Measurements from ENCODE around the gene CBX5. TPM values are rescaled to one million over a fixed set of nuclear protein-coding genes. Genes with fewer than 3 reads are reported as not detected.

Gene CBX5
- total RNA-seq, 4 donors from 2014 or later: 56.2 to 97.4 (median 87.1) TPM

DNA sequence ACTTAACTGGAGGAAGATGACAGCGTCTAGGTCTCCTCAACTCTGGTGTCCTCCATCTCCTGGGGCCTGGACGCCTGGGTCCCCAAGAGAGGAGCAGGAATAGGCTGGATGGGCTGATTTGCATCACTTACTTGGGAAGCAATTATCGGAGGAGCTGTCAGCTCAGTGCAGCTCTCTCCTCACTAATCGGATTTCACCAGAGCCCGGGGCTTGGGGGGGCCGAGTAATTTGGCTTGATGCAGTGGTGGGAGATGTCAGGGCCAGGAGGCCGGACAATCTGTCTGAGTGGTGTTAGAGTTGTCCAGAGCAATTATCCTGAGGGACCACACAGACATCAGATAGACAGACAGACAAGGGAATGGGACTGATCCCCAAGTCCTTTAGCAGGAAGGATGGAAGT is 86.5 kb downstream of the CBX5 start:
- no peaks in the 10 kb centered on the region for H3K36me3 ChIP-seq
- 37 to 49% methylated on average over 6 to 7 of the region's 7 CpGs for WGBS, 2 donors
- H3K27ac ChIP-seq: no peak overlapping the region
- no peak for DNase-seq
- intact Hi-C loops (cut with DNase I): no loop called here
- H3K4me1 ChIP-seq: peaks cover 0 to under 1% of the 10 kb centered on the region in 2 donors
- no peak overlapping the region for H3K4me3 ChIP-seq (replicated peaks in 1 of 3)
- no peaks in the 10 kb centered on the region for H3K27me3 ChIP-seq
- TF ChIP-seq POLR2A (IDR thresholded peaks at IDR 0.05): no peak
- TF ChIP-seq, protein P1, sequence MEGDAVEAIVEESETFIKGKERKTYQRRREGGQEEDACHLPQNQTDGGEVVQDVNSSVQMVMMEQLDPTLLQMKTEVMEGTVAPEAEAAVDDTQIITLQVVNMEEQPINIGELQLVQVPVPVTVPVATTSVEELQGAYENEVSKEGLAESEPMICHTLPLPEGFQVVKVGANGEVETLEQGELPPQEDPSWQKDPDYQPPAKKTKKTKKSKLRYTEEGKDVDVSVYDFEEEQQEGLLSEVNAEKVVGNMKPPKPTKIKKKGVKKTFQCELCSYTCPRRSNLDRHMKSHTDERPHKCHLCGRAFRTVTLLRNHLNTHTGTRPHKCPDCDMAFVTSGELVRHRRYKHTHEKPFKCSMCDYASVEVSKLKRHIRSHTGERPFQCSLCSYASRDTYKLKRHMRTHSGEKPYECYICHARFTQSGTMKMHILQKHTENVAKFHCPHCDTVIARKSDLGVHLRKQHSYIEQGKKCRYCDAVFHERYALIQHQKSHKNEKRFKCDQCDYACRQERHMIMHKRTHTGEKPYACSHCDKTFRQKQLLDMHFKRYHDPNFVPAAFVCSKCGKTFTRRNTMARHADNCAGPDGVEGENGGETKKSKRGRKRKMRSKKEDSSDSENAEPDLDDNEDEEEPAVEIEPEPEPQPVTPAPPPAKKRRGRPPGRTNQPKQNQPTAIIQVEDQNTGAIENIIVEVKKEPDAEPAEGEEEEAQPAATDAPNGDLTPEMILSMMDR (IDR thresholded peaks at IDR 0.05): no peak
- no peaks in the 10 kb centered on the region for H3K9me3 ChIP-seq

DNA sequence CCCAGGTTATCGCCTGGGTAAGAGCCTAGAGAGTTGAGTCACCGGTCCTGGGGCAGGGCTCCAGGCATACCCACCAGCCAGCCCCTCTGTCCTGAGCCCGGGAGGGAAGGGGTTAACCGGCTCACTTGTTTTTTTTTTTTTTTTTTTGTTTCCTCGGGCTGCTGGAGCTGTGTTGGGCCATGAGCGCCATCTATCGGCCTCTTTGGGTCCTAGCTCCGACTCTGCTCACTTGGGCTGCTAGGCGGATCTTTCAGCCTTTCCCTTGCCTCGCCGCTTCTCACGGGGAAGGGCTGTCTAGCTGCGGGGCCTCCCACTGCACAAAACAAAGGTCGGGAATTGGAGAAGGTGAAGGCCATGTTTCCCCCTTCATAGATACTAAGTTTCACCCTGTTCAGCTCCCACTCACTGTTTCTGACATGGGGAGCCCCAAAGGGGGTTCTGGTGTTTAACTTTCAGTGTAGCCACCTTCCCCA is 88.3 kb downstream of the CBX5 start:
- Histone ChIP-seq H3K4me1 (peaks cover 8 to 9% of the 10 kb centered on the region in 2 donors), H3K4me3 (replicated peaks in 1 of 3) (no peak overlapping the region), H3K9me3 (no peaks in the 10 kb centered on the region), H3K27ac (no peak overlapping the region), H3K27me3 (no peaks in the 10 kb centered on the region), H3K36me3 (no peaks in the 10 kb centered on the region)
- 1% methylated on average over 14 of the region's 14 CpGs for WGBS, 2 donors
- DNase-seq: peak; percentile 78 to 79
- TF ChIP-seq, protein P1 (IDR thresholded peaks at IDR 0.05): peak; percentile 48 to 91 (median 75)
- no peak for TF ChIP-seq POLR2A (IDR thresholded peaks at IDR 0.05)
- intact Hi-C loops (cut with DNase I): loop anchor here (2.0 kb wide), 1 partner anchor 159 kb away; the partner anchor contains the start of gene HOXC5

DNA sequence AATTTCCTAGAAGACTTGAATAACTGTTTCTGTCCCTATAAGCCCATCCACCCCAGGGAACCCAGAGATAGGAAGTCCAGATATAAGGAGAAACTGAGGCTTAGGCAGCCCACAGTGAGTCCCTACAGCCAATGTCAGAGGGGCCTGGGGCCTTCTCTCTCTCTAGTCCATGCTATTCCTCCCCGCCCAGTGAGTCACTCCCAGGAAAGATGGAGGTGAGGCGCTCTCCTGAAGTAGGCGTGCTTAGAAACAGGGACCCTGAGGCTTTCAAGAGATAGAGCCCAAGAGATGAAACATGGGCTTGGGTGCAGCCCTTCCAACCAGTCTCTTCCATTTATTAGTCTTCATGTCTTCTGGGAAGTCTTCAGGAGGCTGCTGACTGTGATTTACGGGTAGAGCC is 88.8 kb downstream of the CBX5 start:
- TF ChIP-seq, protein P1 (IDR thresholded peaks at IDR 0.05): no peak
- TF ChIP-seq POLR2A (IDR thresholded peaks at IDR 0.05): no peak

DNA sequence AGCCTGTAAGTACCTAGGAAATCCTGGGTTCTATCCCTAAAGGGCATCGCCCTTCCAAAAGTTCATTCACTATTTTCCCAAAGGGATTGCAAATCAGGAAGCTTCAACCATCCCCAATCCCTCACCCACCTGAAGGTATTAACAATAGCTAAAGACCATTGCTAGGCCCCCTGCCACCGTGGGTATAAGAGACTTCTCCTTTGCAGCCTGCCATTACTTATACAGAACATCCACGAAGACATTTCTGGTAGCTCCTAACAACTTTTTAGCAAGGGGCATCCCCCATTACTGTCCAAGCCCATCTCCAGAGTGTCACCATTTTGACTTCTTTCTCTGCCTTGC is 90.8 kb downstream of the CBX5 start:
- Histone ChIP-seq H3K27me3 (no peaks in the 10 kb centered on the region), H3K27ac (no peak overlapping the region), H3K36me3 (no peaks in the 10 kb centered on the region), H3K9me3 (no peaks in the 10 kb centered on the region), H3K4me3 (replicated peaks in 1 of 3) (peak overlapping the region in 1 of 3 donors; percentile 52), H3K4me1 (peaks cover 8 to 9% of the 10 kb centered on the region in 2 donors)
- intact Hi-C loops (cut with DNase I): no loop called here
- TF ChIP-seq POLR2A (IDR thresholded peaks at IDR 0.05): no peak
- TF ChIP-seq, protein P1 (IDR thresholded peaks at IDR 0.05): no peak
- 21 to 23% methylated on average over 3 of the region's 3 CpGs for WGBS, 2 donors
- no peak for DNase-seq

More for the DNA sequence above, 88.8 kb downstream of the CBX5 start:
- H3K4me3 ChIP-seq (replicated peaks in 1 of 3): no peak overlapping the region
- intact Hi-C loops (cut with DNase I): loop anchor here (2.0 kb wide), 1 partner anchor 158 kb away; the partner anchor contains the start of gene HOXC5
- peaks cover 8 to 9% of the 10 kb centered on the region in 2 donors for H3K4me1 ChIP-seq
- no peaks in the 10 kb centered on the region for H3K9me3 ChIP-seq
- H3K27me3 ChIP-seq: no peaks in the 10 kb centered on the region
- whole genome bisulfite sequencing, 2 donors: 34 to 35% methylated on average over 4 of the region's 4 CpGs
- no peaks in the 10 kb centered on the region for H3K36me3 ChIP-seq
- no peak overlapping the region for H3K27ac ChIP-seq
- no peak for DNase-seq

DNA sequence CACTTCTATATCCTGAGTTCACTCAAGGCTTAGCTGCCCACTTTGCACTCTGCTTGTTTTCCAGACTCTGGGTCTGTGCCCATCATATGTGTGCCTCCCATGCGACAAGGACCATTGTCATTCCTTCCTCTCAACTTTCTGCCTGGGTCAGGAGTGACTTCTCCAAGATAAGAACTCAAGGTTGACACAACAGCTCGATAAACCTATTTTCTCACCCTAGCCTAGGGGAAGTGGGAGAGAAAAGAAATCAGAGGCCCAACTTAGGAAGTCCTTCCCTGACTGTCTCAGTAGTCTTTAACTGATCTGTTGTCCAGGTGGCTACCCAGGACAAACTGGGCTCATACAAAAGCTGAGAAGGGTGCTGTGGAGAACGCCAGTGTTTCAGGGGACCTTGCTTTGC is 92.8 kb downstream of the CBX5 start:
- peaks cover 8 to 9% of the 10 kb centered on the region in 2 donors for H3K4me1 ChIP-seq
- peaks cover 1 to 2% of the 10 kb centered on the region in 2 donors for H3K36me3 ChIP-seq
- TF ChIP-seq, protein P1 (IDR thresholded peaks at IDR 0.05): no peak
- TF ChIP-seq POLR2A (IDR thresholded peaks at IDR 0.05): no peak
- intact Hi-C loops (cut with DNase I): no loop called here
- no peaks in the 10 kb centered on the region for H3K9me3 ChIP-seq
- no peak for DNase-seq
- no peak overlapping the region for H3K4me3 ChIP-seq (replicated peaks in 1 of 3)
- H3K27ac ChIP-seq: no peak overlapping the region
- H3K27me3 ChIP-seq: no peaks in the 10 kb centered on the region
- 79 to 87% methylated on average over 3 of the region's 3 CpGs for WGBS, 2 donors
